HG02588 (cell line): ENCODE measurements around the gene MAN1C1.

Experiments
- ATAC-seq: cut with Tn5 transposase; IDR thresholded peaks from one replicate; pipeline ENCODE4 v1.9.1; 2021; ENCODE audit warnings: mild to moderate bottlenecking, moderate library complexity; ENCODE audit not compliant: unreplicated experiment

The MAN1C1 gene

DNA sequence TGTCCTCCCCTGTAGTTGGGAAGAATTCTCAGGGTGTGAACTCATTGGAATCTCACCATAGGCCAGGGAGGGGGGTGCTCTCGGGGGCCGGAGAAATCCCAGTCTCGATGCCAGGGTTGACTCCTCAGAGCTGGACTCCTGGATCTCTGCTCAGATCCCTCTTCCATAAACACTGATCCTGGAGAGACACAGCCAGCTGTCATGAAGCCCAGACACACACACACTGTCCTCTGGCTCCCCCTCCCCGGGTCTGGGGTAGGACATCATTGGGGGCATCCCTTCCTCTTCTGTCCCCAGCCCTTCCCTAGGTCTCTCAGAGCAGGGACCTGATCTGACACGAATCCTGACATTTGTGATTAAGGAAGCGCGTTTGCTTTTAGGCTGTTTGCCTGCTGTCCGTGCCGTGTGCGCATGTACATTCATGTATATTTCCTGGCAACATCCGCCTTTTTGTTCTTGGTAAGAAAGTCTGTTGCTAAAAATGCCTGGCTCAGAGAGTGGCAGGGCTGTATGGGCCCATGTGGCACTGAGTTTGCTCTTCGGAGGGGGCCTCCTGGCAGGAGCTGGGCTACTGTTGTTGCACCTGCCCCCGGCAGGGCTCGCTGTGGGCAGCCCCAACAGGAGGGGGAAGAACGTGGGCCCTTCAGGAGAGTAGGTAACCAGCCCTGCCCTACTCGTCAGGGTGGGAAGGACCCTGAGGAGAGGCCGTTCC lies 138.0 kb downstream of the MAN1C1 start:
- ATAC-seq: no peak

DNA sequence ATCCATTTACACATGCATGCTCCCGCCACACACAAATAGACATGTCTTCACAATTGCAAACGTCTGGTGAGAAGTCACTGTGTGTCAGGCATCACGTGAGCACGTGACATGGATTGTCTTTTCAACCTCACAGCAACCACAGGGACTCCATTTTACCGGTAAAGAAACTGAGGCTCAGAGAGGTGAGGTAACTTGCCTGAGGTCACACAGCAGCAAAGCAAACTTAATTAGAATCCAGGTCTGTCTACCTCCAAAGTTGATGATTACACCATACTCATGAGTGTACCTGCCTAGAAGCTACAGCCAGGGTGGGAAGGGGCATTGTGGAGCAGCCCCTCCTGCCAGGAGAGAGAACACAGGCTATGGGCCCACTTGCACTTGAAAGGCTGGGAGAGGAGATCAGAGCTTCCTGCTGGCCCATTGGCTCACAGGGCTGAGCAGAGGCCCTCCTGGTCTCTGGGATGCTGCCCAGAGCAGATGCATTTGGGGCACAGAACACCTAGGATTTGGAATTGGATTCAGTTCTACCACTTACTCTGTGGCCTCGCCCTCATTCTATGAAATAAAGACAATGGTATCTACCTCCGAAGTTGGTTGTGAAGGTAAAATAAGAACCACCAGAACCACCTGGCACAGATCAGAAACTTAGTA lies 139.0 kb downstream of the MAN1C1 start:
- no peak for ATAC-seq

DNA sequence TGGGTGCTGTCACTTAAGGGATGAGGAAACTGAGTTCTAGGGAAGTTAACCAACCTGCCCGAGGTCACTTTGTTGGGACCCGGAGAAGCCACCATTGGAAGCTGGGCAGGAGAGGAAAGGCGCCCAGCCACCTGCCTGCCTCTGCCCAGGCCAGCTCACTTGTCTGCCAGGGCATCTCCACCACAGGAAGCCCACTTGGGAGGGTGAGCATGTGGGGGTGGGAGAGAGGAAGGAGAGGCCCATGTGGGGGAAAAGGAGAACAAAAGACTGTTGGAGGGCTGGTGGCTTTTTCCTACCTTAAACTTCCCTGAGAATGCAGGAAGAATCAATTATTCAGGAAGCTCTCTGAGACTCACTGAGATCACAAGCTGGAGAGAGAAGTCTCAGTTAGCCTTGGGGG lies 139.6 kb downstream of the MAN1C1 start:
- ATAC-seq: no peak

DNA sequence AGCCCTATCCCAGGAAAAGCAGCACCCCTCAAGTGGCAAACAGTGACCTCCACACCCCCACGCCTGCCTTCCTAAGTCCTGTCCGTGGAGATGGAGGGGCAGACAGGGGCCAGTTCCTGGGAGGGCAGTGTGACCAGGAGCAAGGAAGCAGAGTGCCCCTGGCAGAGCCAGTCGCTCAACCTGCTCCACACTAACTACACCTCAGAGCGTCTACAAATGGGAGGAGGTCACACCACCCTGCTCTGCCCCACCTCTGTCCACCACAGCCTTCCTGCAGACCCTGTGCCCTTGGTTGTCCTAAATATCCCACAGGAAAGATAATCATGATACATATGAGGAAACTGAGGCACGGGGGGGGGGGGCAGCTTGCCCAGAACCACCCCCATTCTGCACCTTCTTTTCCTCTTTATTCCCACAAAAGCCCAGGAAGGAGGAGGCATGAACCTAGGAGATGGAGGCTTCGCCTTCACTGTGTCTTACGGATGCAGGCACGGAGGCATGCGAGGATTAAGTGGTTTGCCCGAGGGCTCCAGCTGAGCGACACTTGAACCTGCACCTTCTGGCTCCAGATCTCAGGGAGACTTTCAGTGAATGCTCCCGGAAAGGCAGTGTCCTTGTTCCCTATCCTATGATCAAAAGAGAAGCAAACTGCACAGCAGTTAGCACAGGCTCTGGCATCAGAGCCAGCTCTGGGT lies 140.7 kb downstream of the MAN1C1 start:
- ATAC-seq: no peak

DNA sequence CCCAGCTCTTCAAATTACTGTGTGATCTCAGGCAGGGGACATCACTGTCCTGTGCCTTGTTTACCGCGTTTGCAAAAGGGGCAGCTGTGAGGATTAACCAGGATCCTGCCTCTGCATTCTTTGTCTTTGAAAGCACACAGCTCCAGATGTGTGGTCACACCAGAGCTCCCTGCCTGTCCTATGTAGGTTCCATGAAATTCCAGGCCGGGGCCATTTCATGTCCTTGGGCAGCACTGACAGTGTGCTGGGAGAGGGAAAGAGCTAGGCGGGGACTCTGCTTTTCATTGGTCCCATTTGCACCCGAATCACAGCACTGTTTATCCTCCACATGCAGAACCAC lies 141.2 kb downstream of the MAN1C1 start:
- no peak for ATAC-seq

DNA sequence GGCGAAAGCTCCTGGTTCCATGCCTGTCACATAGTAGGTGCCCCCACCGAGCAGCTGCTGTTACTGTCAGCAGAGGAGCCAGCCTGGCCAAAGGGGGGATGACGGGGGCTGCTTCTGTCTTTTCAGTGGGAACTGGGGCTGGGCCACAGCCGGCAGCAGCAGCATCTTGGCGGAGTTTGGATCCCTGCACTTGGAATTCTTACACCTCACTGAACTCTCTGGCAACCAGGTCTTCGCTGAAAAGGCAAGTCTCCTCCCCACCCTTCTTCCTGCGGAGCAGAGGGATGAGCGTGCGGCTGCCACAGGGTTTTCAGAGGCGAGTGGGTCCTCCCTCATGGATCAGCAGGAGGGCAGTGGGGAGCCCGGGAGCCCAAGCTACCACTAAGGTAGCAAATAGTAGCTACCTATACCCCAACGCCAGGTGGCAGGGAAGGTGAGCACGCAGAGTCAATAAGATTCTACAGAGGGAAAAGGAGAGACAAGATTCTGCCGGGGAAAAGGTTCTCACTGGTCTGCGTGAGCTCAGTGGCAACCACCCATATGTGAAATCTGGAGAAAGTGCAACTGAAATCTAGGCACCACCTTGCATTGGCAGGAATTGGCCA lies 142.0 kb downstream of the MAN1C1 start:
- no peak for ATAC-seq

DNA sequence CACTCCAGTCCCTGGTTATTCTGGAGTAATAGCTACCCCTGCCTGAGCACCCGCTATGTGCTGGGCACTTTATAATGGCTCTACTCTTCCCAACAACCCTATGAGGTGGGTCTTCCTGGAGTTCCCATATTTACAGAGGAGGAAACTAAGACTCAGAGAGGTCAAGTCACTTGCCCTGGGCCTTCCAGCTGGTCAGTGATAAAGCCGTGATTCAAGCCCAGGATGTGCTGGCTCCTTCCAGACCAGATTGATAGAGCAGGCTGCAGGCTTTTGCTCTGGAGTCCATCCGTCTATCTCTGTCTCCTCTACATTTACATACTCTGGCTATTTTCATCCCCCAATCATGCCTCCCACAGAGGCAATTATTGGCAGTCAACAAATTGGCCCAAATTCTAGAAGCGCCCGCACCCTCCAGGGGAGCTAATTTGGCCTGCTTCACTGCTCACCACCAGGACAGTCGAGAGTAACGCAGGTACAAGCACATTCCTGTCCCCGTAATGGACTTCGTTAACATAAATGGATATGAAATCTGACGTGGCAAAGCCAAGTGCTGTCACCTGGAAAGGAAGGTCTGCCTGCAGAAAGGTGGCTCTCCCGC lies 143.6 kb downstream of the MAN1C1 start:
- no peak for ATAC-seq

DNA sequence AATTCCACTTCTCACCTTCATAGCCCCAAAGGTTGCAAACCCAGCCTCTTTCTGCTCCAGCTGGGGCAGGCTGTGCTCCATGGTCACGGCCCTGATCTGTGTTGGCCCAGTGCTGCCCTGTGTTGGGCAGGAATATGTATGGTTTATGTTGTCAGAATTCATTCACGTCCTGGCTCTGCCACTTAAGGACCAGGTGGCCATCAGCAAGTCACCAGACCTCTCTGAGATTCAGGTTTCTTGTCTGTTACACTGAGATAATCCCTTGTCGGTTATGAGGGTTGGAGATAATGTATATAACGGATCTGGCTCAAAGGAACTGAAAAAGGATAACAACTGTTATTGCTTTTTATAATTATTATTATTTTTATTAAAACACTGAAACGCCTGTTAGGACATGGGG lies 144.3 kb downstream of the MAN1C1 start:
- ATAC-seq: no peak

DNA sequence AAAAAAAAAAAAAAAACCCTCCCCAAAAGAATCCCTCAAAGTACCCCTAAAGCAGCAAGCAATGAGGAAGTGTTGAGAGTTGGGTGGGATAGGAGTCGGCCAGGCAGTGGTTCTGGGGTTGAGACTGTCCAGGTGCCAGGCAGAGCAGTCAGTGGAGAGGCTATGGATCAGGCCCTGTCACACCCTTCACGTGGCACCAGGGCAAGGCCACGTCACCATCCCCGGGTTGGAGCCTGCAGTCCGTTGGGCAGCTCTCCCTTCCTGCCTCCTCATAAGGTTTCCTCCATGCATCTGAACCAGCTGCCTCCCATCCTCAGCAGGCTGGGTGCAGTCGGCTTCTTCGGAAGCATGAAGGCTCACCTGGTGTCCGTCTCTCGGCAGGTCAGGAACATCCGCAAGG lies 146.9 kb downstream of the MAN1C1 start:
- no peak for ATAC-seq

DNA sequence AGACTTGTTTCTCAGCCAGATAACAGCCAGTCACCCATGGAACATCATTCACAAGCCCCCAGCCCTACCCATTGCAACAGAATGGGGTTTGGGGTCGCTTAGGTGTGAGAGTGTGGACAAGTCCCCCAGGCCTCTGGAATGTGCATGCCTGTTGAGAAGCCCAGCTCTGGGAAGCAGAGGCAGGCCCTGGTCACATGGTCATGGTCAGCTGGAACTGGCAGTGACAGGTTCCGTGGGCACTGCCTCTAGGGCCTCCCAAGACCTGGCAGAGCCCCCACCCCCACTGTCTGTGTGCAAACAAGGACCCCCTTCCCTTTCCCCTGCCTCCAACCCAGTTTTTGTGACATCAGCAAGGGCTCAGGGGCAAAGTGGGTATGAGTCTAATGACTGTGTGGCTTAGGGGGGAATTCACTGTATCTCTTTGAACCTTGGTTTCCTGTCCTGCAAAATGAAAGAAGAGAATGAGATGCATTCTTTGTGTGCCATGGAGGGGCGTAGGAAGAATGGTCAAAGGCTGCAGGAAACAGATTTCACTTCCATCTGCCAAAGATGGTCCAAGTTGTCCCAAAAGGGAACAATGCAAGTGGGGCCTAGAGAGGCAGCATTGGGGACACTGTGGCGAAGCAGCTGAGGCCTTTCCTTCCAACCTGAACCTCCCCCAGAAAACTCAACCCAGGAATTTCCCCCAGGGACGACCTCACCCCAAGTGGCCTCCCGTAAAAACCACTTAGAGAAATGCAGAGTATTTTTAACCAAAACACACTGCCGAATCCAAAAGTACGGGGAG lies 148.7 kb downstream of the MAN1C1 start:
- no peak for ATAC-seq

DNA sequence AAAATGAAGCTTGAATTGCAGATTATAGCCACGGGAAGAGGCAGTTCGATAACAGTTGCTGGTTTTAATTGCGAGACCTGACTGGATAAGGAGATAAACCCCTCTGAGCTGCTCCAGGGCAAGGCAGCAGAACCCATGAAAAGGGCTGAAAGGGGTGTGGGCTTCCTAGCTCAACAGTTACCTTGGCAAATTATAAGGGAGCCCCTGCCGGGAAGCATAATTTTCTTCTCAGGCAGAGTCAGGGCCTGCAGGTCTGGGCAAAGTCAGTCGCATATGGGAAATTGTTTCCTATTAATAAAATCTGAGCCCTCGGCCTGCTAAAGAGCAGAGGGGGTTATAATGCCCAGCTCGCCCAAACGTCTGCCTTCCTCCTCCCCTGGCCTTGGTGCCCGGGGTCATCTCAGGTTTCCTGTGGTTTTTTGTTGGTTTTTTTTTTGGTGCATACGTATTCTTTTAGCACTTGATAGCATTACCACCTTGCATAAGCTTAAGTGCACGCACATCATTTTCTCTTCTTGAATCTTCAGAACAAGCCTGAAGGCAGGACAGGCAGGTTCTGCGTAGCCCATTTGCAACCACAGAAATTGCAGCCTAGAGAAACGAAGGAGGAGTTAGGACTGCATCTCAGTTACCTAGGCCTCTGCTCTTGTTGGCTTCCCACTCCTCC lies 149.5 kb downstream of the MAN1C1 start:
- no peak for ATAC-seq

DNA sequence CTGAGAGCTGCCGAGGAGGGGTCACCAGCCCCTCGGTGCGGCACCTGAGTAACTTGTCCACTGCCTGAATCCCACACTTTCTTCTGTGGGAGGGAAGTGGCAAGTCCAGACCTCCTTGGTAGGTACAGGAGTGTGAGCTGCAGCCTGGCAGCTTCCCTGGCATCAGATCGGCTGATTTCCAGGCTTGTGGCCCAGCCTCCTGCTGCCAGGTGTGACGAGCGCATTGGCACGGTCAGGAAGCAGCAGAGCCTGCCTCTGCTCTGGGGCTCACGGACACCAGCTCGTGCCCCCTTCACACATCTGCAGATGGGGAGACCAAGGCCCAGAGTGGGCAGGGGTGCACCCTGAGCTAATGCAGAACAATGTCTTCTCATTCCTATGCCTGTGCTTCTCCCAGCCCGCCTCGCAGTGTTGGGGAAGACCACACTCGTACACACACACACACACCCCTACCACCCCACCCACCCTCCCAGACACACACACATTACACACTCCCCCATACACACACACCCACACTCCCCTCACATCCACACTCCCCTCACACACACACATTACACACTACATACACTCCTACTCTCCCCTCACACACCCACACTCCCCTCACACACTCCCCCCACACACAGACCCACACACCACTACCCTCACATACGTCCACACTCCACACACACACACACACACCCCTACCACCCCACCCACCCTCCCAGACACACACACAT lies 150.3 kb downstream of the MAN1C1 start:
- ATAC-seq: no peak

DNA sequence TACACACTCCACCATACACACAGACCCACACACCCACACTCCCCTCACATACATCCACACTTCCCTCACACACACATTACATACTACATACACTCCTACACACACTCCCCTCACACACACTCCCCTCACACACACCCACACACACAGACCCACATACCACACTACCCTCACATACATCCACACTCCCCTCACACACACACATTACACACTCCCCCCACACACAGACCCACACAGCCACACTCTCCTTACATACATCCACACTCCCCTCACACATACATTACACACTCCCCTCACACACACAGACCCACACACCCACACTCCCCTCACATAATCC lies 150.8 kb downstream of the MAN1C1 start:
- no peak for ATAC-seq

DNA sequence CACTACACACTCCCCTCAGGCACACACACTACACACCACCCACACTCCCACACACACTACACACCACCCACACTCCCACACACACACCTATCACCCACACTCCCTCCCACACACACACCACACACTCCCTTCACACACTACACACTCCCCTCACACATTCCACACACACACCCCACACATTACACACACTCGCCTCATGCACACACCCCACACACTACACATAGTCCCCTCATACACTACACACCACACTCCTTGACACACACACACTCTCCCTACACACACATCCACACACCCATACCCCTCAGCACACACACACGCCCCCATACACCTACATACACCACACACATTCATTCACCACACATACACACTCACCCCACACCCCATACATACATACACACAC lies 152.4 kb downstream of the MAN1C1 start:
- no peak for ATAC-seq

DNA sequence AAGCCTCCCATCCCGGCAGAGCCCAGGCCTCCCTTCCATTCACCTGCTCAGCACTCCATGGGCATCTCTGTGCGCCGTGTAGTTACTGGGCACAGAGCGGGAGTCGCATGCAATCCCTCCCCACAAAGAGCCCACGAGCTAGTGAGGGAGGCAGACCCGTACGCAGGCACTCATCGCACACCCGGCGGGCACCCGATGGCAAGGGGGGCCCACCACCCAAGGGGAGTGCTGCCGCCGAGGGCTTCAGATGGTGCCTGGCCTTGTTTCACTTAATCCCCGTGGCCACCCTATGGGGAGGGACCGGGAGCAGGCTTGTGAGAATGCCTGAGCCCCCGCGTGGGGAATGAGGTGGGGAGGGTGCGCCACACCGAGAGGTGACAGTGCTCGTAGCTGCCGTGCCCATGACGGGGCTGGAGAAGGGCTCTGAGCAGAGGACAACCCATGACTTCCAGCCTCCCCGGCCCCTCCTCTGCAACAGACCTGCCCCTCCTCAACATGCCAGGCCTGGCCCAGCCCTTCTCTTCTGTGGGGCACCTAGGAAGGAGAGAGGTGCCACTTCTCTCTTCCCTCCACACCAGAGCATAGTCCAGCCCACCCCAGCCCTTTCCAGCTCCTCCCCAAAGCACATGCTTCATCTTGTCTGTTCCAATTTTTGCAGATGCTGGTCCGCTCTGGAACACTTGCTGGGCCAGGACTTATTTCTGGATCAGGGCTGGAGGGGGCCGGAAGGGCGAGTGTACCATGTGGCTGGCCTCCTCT lies 153.2 kb downstream of the MAN1C1 start:
- no peak for ATAC-seq

DNA sequence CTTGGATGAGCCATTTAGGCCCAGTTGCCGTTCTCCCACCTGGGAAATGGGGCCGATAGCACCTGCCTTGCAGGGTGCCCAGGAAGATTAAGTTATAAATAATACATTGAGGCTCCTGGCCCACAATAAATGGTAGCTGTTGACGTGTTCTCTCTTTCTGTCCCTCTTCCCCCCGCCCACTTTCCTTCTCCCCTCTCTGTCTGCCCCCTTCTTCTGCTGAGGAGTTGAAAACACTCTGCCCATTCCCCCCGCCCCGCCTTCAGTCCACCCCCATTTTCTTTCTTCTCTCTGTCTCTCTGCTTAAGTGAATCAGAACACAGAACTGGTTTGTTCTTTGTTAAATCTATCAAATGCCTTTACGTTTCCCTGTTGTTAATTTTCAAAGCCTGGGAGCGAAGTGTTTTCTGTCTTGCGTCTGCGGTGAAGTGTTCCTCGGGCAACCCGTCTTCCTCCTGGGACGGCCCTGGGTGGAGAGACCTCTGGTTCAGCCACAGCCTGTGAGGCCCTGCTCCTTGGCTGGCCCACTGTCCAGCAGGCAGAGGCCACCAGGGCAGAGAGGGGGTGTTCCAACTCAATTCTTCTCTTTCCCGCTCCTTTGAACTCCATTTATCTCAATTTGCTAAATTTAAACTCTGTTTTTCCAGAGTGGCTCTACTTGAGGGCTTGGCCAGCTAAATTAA lies 154.1 kb downstream of the MAN1C1 start:
- ATAC-seq: no peak

DNA sequence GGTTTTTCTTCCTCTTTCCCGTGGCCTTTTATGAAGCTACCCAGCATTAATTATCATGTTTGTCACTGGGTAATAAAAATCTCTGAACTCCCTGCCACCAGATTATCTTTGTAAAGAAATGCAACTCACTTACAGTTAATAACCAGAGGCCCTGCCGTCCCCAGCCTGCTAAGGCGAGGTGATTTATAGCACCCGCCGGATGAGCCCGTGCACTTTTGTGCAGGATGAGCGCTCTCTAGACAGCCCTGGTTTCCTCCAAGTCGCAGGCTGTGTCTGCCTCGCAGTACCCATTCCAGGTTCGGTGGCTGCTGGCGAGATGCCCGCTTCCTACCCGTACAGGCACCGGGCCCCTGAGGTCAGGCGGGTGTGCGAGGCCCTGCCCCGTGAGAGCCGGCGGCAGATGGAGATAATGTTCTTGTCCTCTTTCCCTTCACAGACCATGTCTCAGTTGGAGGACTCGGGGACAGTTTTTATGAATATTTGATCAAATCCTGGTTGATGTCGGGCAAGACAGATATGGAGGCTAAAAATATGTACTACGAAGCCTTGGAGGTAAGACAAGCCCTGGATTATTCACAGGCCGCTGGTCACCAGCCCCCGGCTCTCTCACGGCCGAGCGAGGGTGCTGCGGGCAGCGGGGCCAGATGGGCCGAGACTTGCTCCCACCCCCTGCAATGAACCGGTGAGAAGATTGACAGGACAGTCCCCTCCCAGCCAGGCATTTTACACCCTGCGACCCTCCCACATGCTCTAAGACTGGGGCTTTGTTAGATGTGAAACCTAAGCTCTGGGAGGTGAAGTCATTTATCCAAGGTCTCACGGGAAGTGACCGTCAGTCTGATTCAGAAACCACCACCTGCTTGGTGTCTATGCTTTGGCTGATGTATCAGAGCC lies 154.9 kb downstream of the MAN1C1 start:
- no peak for ATAC-seq
